IMR-90 (cell line): ENCODE results near the gene CCDC38. TPM values are rescaled to one million over a fixed set of nuclear protein-coding genes. Genes with fewer than 3 reads are reported as not detected.
A peak's percentile ranks its signal among the peaks of the same experiment; 100 is the strongest.

ENCODE experiments used
- ATAC-seq: fragments of 200-7000 bp; cut with Tn5 transposase; 2 replicates; pipeline ENCODE4 v1.9.1; 2020; ENCODE audit warnings: low read depth, mild to moderate bottlenecking, moderate library complexity
- BruUV-seq: library from RNA; stranded (reverse); fragments of 400-500 nt; replicated peaks from 2 replicates; lab custom pipeline; 2021; lab: Mats Ljungman, UMichigan
- CTCF ChIA-PET: fragments of 300-600 bp; formaldehyde crosslinking; extraction: SDS; loops from one replicate; lab custom pipeline; 2021; ENCODE audit warnings: antibody characterized with exemption; lab: Yijun Ruan, JAX
- POLR2A ChIA-PET: fragments of 300-600 bp; sonication (Branson Sonifier 250); formaldehyde crosslinking; loops from one replicate; lab custom pipeline; 2022; ENCODE audit warnings: antibody characterized with exemption; ENCODE audit not compliant: unreplicated experiment; lab: Charles Lee
- DNase-seq: peaks from one replicate; pipeline ENCODE4 v3.0.0; 2013
- H2AFZ ChIP-seq: replicated peaks from 2 replicates; pipeline ENCODE3; 2013; ENCODE audit warnings: low read length, mild to moderate bottlenecking; ENCODE audit not compliant: poor library complexity
- H2AK5ac ChIP-seq: 2 replicates; pipeline ENCODE4 v1.6.1; 2013; ENCODE audit warnings: low read depth, low read length, inconsistent platforms
- H2AK9ac ChIP-seq: replicated peaks from 2 replicates; pipeline ENCODE3; 2013; ENCODE audit warnings: mild to moderate bottlenecking, low read depth, low read length, moderate library complexity; ENCODE audit not compliant: poor library complexity
- H2BK120ac ChIP-seq: 2 replicates; pipeline ENCODE4 v1.6.1; 2013; ENCODE audit warnings: low read depth, low read length, inconsistent platforms
- H2BK15ac ChIP-seq: 3 replicates; pipeline ENCODE4 v1.6.1; 2013; ENCODE audit warnings: low read depth, low read length, inconsistent platforms
- H2BK20ac ChIP-seq: 2 replicates; pipeline ENCODE4 v1.6.1; 2013; ENCODE audit warnings: low read depth, mild to moderate bottlenecking, inconsistent platforms, low read length, moderate library complexity
- H2BK5ac ChIP-seq: 2 replicates; pipeline ENCODE4 v1.6.1; 2013; ENCODE audit warnings: mild to moderate bottlenecking, low read depth, low read length, inconsistent platforms; ENCODE audit not compliant: poor library complexity, severe bottlenecking
- H3K14ac ChIP-seq: replicated peaks from 2 replicates; pipeline ENCODE4 v1.6.1; 2013; ENCODE audit warnings: low read depth, low read length, inconsistent platforms
- H3K18ac ChIP-seq: 2 replicates; pipeline ENCODE4 v1.6.1; 2013; ENCODE audit warnings: low read depth, low read length, control low read depth
- H3K23ac ChIP-seq: 2 replicates; pipeline ENCODE4 v1.6.1; 2013; ENCODE audit warnings: low read depth, low read length, inconsistent platforms
- H3K27ac ChIP-seq: 2 replicates; pipeline ENCODE4 v1.5.1; 2013; ENCODE audit warnings: mild to moderate bottlenecking, control low read depth, low read length; ENCODE audit not compliant: insufficient read depth
- H3K27me3 ChIP-seq: 2 replicates; pipeline ENCODE4 v1.6.1; 2013; ENCODE audit warnings: low read length; ENCODE audit not compliant: control insufficient read depth, insufficient read depth
- H3K36me3 ChIP-seq: 2 replicates; pipeline ENCODE4 v1.6.1; 2013; ENCODE audit warnings: low read length, mixed read lengths; ENCODE audit not compliant: control insufficient read depth, insufficient read depth
- H3K4ac ChIP-seq: 2 replicates; pipeline ENCODE4 v1.6.1; 2013; ENCODE audit warnings: low read depth, low read length, inconsistent platforms
- H3K4me1 ChIP-seq: 2 replicates; pipeline ENCODE4 v1.6.1; 2013; ENCODE audit warnings: low read length, mixed read lengths; ENCODE audit not compliant: control insufficient read depth, insufficient read depth
- H3K4me2 ChIP-seq: 2 replicates; pipeline ENCODE4 v1.6.1; 2013; ENCODE audit warnings: low read depth, mild to moderate bottlenecking, control low read depth, low read length, moderate library complexity
- H3K4me3 ChIP-seq: 2 replicates; pipeline ENCODE4 v1.5.1; 2013; ENCODE audit warnings: low read depth, mild to moderate bottlenecking, control low read depth, low read length, moderate library complexity; ENCODE audit not compliant: insufficient read depth
- H3K56ac ChIP-seq: 2 replicates; pipeline ENCODE4 v1.6.1; 2013; ENCODE audit warnings: low read length, inconsistent platforms; ENCODE audit not compliant: insufficient read depth; ENCODE audit errors: extremely low read depth
- H3K79me1 ChIP-seq, 2 experiments: 2 replicates each; pipeline ENCODE4 v1.6.1; 2013; ENCODE audit warnings: low read length in 2 of 2, inconsistent platforms in 1 of 2, low read depth in 1 of 2
- H3K9ac ChIP-seq: 2 replicates; pipeline ENCODE4 v1.6.1; 2013; ENCODE audit warnings: low read depth, low read length, control low read depth
- H3K9me1 ChIP-seq: 2 replicates; pipeline ENCODE4 v1.6.1; 2013; ENCODE audit warnings: low read length, inconsistent platforms; ENCODE audit not compliant: insufficient read depth
- H3K9me3 ChIP-seq: 2 replicates; pipeline ENCODE4 v1.6.1; 2013; ENCODE audit warnings: low read length; ENCODE audit not compliant: control insufficient read depth, insufficient read depth
- H4K20me1 ChIP-seq: 2 replicates; pipeline ENCODE4 v1.6.1; 2013; ENCODE audit warnings: low read length, inconsistent platforms; ENCODE audit not compliant: insufficient read depth
- H4K5ac ChIP-seq: 2 replicates; pipeline ENCODE4 v1.6.1; 2013; ENCODE audit warnings: mild to moderate bottlenecking, low read depth, low read length, control low read depth
- H4K8ac ChIP-seq, 2 experiments: 2 replicates each; pipeline ENCODE4 v1.6.1; 2013; ENCODE audit warnings: low read depth in 2 of 2, low read length in 2 of 2, control low read depth in 1 of 2, inconsistent platforms in 1 of 2
- H4K91ac ChIP-seq: 2 replicates; pipeline ENCODE4 v1.6.1; 2013; ENCODE audit warnings: low read depth, low read length, inconsistent platforms; ENCODE audit not compliant: insufficient read depth
- CHD1 ChIP-seq: IDR thresholded peaks from 2 replicates; pipeline ENCODE4 v1.6.1; 2012; ENCODE audit warnings: low read depth, low read length, improper control_type of control experiment
- CTCF ChIP-seq: conservative IDR thresholded peaks from 2 replicates; pipeline ENCODE4 v1.5.1; 2012; ENCODE audit warnings: mild to moderate bottlenecking, low read depth, low read length, improper control_type of control experiment
- MXI1 ChIP-seq: IDR thresholded peaks from 2 replicates; pipeline ENCODE4 v1.6.1; 2012; ENCODE audit warnings: low read depth, mild to moderate bottlenecking, low read length, moderate library complexity, borderline replicate concordance
- NFE2L2 ChIP-seq: fragments of 150-350 bp; IDR thresholded peaks from 2 replicates; pipeline ENCODE4 v1.6.1; 2016; ENCODE audit warnings: low read depth, mild to moderate bottlenecking, low read length
- RCOR1 ChIP-seq: IDR thresholded peaks from 2 replicates; pipeline ENCODE4 v1.6.1; 2012; ENCODE audit warnings: mild to moderate bottlenecking, low read length, improper control_type of control experiment; ENCODE audit not compliant: insufficient replicate concordance
- WGBS, 2 experiments: methylation state at CpG; one replicate each; pipeline versions ENCODE4 v1.1.5 to v1.1.7; 2013; ENCODE audit warnings: missing lambda C conversion rate in 2 of 2; ENCODE audit not compliant: insufficient read length in 1 of 2; ENCODE audit errors: extremely low coverage in 2 of 2; 5-methylcytosine and 5-hydroxymethylcytosine counted together
- dilution Hi-C: fragments of 300-500 bp; cut with HindIII; formaldehyde crosslinking; loops from one replicate; pipeline ENCODE4 v1.14.3; 2018; ENCODE audit warnings: low sequenced_read_pairs; ENCODE audit not compliant: unreplicated experiment
- in situ Hi-C: fragments of 300-500 bp; cut with MboI; formaldehyde crosslinking; loops from 3 replicates; pipeline ENCODE4 v1.14.3; 2019; ENCODE audit warnings: low sequenced_read_pairs, inconsistent platforms, mixed read lengths
- intact Hi-C: fragments of 100-400 bp; cut with micrococcal nuclease; formaldehyde crosslinking; loops from 2 replicates; pipeline ENCODE4 v1.10.0; 2022
- polyA plus RNA-seq, 3 experiments: library from polyadenylated mRNA; depleted of rRNA; stranded (reverse); fragments of >200 nt; gene quantifications; 2 replicates each; pipeline ENCODE4 v1.2.3, GENCODE V29; 2012; ENCODE audit warnings: low replicate concordance in 1 of 3
- total RNA-seq: library from RNA; depleted of rRNA; stranded (reverse); fragments of >200 nt; gene quantifications from 2 replicates; pipeline ENCODE4 v1.2.3, GENCODE V29; 2012

The CCDC38 gene
- total and polyA plus RNA-seq, 2 of the 4 experiments (the other 2 are of a cell fraction) = not detected

GRCh38 chr12:95942101-95942523 is 302 bp downstream of the CCDC38 start:
- H3K56ac ChIP-seq = no peak overlapping the region
- in situ Hi-C loops = no loop called here
- no peak overlapping the region for H2AK5ac ChIP-seq
- no peak overlapping the region for H3K14ac ChIP-seq
- TF ChIP-seq MXI1 = no peak
- TF ChIP-seq CTCF = no peak
- no peak for TF ChIP-seq CHD1
- TF ChIP-seq NFE2L2 = no peak
- TF ChIP-seq RCOR1 = no peak
- H4K8ac ChIP-seq = peak overlapping the region; percentile 9 to 87; a peak in 2 of 4 replicates
- no peak overlapping the region for H2BK5ac ChIP-seq
- no peaks in the 10 kb centered on the region for H3K36me3 ChIP-seq
- dilution Hi-C loops = no loop called here
- no peak overlapping the region for H2BK15ac ChIP-seq
- H2BK120ac ChIP-seq = no peak overlapping the region
- peak overlapping the region; percentile 67; the same call in 1 of the 2 replicates for H3K9ac ChIP-seq
- H3K18ac ChIP-seq = no peak overlapping the region
- ATAC-seq (no peak), DNase-seq (no peak)
- no peaks in the 10 kb centered on the region for H3K9me3 ChIP-seq
- no peak overlapping the region; the same call in 1 of the 2 replicates for H3K27ac ChIP-seq
- CTCF ChIA-PET = interaction anchor here (1.7 kb wide), 1 partner anchor 24 kb away, joined by 5 read pairs; no protein-coding TSS in a partner anchor
- BruUV-seq = no TSS peak
- intact Hi-C loops = no loop called here
- 0 out of 2 replicates have a peak overlapping the region, but pooled peaks have one; percentile 20 for H3K4ac ChIP-seq
- H3K23ac ChIP-seq = no peak overlapping the region
- H3K4me2 ChIP-seq = peak overlapping the region; percentile 99
- peak overlapping the region; percentile 94 for H2AFZ ChIP-seq
- WGBS, 2 experiments = no CpG with 5 or more reads among the region's 13 CpGs
- POLR2A ChIA-PET = no interaction called here
- no peak overlapping the region for H4K91ac ChIP-seq
- H3K27me3 ChIP-seq = peaks cover 7% of the 10 kb centered on the region
- no peaks in the 10 kb centered on the region for H3K9me1 ChIP-seq
- H4K20me1 ChIP-seq = no peaks in the 10 kb centered on the region
- peak overlapping the region; percentile 97 for H3K4me3 ChIP-seq
- peaks cover 2% of the 10 kb centered on the region; the same call in 1 of the 2 replicates for H3K4me1 ChIP-seq
- H2BK20ac ChIP-seq = no peak overlapping the region
- no peak overlapping the region; the same call in 1 of the 2 replicates for H4K5ac ChIP-seq
- H2AK9ac ChIP-seq = peak overlapping the region; percentile 15
- H3K79me1 ChIP-seq = no peaks in the 10 kb centered on the region
